Measurements from ENCODE around the gene CASK.

CASK gene

GRCh38 chrX:41604766-41605543, 318.4 kb downstream of the CASK start:
- no peak overlapping the region for H3K4me3 ChIP-seq (ENCODE audit: low read depth, low read length)
- H3K9me3 ChIP-seq (ENCODE audit: control insufficient read depth, insufficient read depth, low read depth, low read length): no peaks in the 10 kb centered on the region
- peaks cover 38% of the 10 kb centered on the region for H3K4me1 ChIP-seq (ENCODE audit: control insufficient read depth, insufficient read depth, low read length)
- H3K36me3 ChIP-seq (ENCODE audit: control insufficient read depth, insufficient read depth, low read length): peaks cover 4% of the 10 kb centered on the region
- H3K27ac ChIP-seq (ENCODE audit: low read depth, low read length): peak overlapping the region; percentile 68
- no peaks in the 10 kb centered on the region for H3K27me3 ChIP-seq (ENCODE audit: control insufficient read depth, insufficient read depth, low read length)
- H3K9ac ChIP-seq (ENCODE audit: low read length): no peak overlapping the region

GRCh38 chrX:41604177-41604576, 319.2 kb downstream of the CASK start:
- no peaks in the 10 kb centered on the region for H3K9me3 ChIP-seq (ENCODE audit: control insufficient read depth, insufficient read depth, low read depth, low read length)
- peaks cover 38% of the 10 kb centered on the region for H3K4me1 ChIP-seq (ENCODE audit: control insufficient read depth, insufficient read depth, low read length)
- H3K27ac ChIP-seq (ENCODE audit: low read depth, low read length): peak overlapping the region; percentile 68
- peak overlapping the region; percentile 1 for H3K9ac ChIP-seq (ENCODE audit: low read length)
- no peaks in the 10 kb centered on the region for H3K36me3 ChIP-seq (ENCODE audit: control insufficient read depth, insufficient read depth, low read length)
- no peaks in the 10 kb centered on the region for H3K27me3 ChIP-seq (ENCODE audit: control insufficient read depth, insufficient read depth, low read length)
- no peak overlapping the region for H3K4me3 ChIP-seq (ENCODE audit: low read depth, low read length)

GRCh38 chrX:41603596-41603995, 319.8 kb downstream of the CASK start:
- Histone ChIP-seq H3K36me3 (ENCODE audit: control insufficient read depth, insufficient read depth, low read length) (no peaks in the 10 kb centered on the region), H3K27me3 (ENCODE audit: control insufficient read depth, insufficient read depth, low read length) (no peaks in the 10 kb centered on the region), H3K4me3 (ENCODE audit: low read depth, low read length) (no peak overlapping the region), H3K9ac (ENCODE audit: low read length) (no peak overlapping the region), H3K27ac (ENCODE audit: low read depth, low read length) (no peak overlapping the region), H3K4me1 (ENCODE audit: control insufficient read depth, insufficient read depth, low read length) (peaks cover 38% of the 10 kb centered on the region), H3K9me3 (ENCODE audit: control insufficient read depth, insufficient read depth, low read depth, low read length) (no peaks in the 10 kb centered on the region)

GRCh38 chrX:41602816-41603345, 320.5 kb downstream of the CASK start:
- Histone ChIP-seq H3K9me3 (ENCODE audit: control insufficient read depth, insufficient read depth, low read depth, low read length) (no peaks in the 10 kb centered on the region), H3K27me3 (ENCODE audit: control insufficient read depth, insufficient read depth, low read length) (no peaks in the 10 kb centered on the region), H3K4me1 (ENCODE audit: control insufficient read depth, insufficient read depth, low read length) (peaks cover 38% of the 10 kb centered on the region), H3K27ac (ENCODE audit: low read depth, low read length) (peak overlapping the region; percentile 34; the same call in 1 of the 2 replicates), H3K36me3 (ENCODE audit: control insufficient read depth, insufficient read depth, low read length) (no peaks in the 10 kb centered on the region), H3K9ac (ENCODE audit: low read length) (peak overlapping the region; percentile 23), H3K4me3 (ENCODE audit: low read depth, low read length) (0 out of 2 replicates have a peak overlapping the region, but pooled peaks have one; percentile 12)

GRCh38 chrX:41600291-41600690, 323.1 kb downstream of the CASK start:
- Histone ChIP-seq H3K27ac (ENCODE audit: low read depth, low read length) (no peak overlapping the region), H3K4me3 (ENCODE audit: low read depth, low read length) (no peak overlapping the region), H3K4me1 (ENCODE audit: control insufficient read depth, insufficient read depth, low read length) (peaks cover 38% of the 10 kb centered on the region), H3K27me3 (ENCODE audit: control insufficient read depth, insufficient read depth, low read length) (no peaks in the 10 kb centered on the region), H3K36me3 (ENCODE audit: control insufficient read depth, insufficient read depth, low read length) (no peaks in the 10 kb centered on the region), H3K9ac (ENCODE audit: low read length) (no peak overlapping the region), H3K9me3 (ENCODE audit: control insufficient read depth, insufficient read depth, low read depth, low read length) (no peaks in the 10 kb centered on the region)

- Histone ChIP-seq H3K27ac (ENCODE audit: low read depth, low read length) (no peak overlapping the region), H3K9ac (ENCODE audit: low read length) (no peak overlapping the region), H3K4me1 (ENCODE audit: control insufficient read depth, insufficient read depth, low read length) (peaks cover 32% of the 10 kb centered on the region), H3K36me3 (ENCODE audit: control insufficient read depth, insufficient read depth, low read length) (no peaks in the 10 kb centered on the region), H3K4me3 (ENCODE audit: low read depth, low read length) (no peak overlapping the region), H3K9me3 (ENCODE audit: control insufficient read depth, insufficient read depth, low read depth, low read length) (no peaks in the 10 kb centered on the region), H3K27me3 (ENCODE audit: control insufficient read depth, insufficient read depth, low read length) (no peaks in the 10 kb centered on the region)
Observed at GRCh38 chrX:41599507-41599906, 323.8 kb downstream of the CASK start.

- H3K27me3 ChIP-seq (ENCODE audit: control insufficient read depth, insufficient read depth, low read length): no peaks in the 10 kb centered on the region
- H3K9ac ChIP-seq (ENCODE audit: low read length): no peak overlapping the region
- no peak overlapping the region for H3K27ac ChIP-seq (ENCODE audit: low read depth, low read length)
- no peaks in the 10 kb centered on the region for H3K9me3 ChIP-seq (ENCODE audit: control insufficient read depth, insufficient read depth, low read depth, low read length)
- H3K36me3 ChIP-seq (ENCODE audit: control insufficient read depth, insufficient read depth, low read length): no peaks in the 10 kb centered on the region
- no peak overlapping the region for H3K4me3 ChIP-seq (ENCODE audit: low read depth, low read length)
- peaks cover 7% of the 10 kb centered on the region; the same call in 1 of the 2 replicates for H3K4me1 ChIP-seq (ENCODE audit: control insufficient read depth, insufficient read depth, low read length)
Observed at GRCh38 chrX:41596596-41596995, 326.8 kb downstream of the CASK start.

- no peaks in the 10 kb centered on the region for H3K4me1 ChIP-seq (ENCODE audit: control insufficient read depth, insufficient read depth, low read length)
- no peaks in the 10 kb centered on the region for H3K9me3 ChIP-seq (ENCODE audit: control insufficient read depth, insufficient read depth, low read depth, low read length)
- no peak overlapping the region for H3K9ac ChIP-seq (ENCODE audit: low read length)
- no peak overlapping the region for H3K4me3 ChIP-seq (ENCODE audit: low read depth, low read length)
- H3K27me3 ChIP-seq (ENCODE audit: control insufficient read depth, insufficient read depth, low read length): no peaks in the 10 kb centered on the region
- H3K27ac ChIP-seq (ENCODE audit: low read depth, low read length): no peak overlapping the region
- H3K36me3 ChIP-seq (ENCODE audit: control insufficient read depth, insufficient read depth, low read length): no peaks in the 10 kb centered on the region
Observed at GRCh38 chrX:41594634-41595033, 328.7 kb downstream of the CASK start.

GRCh38 chrX:41591906-41592305, 331.4 kb downstream of the CASK start:
- no peaks in the 10 kb centered on the region for H3K36me3 ChIP-seq (ENCODE audit: control insufficient read depth, insufficient read depth, low read length)
- H3K9ac ChIP-seq (ENCODE audit: low read length): no peak overlapping the region
- H3K27ac ChIP-seq (ENCODE audit: low read depth, low read length): no peak overlapping the region
- H3K4me3 ChIP-seq (ENCODE audit: low read depth, low read length): no peak overlapping the region
- H3K4me1 ChIP-seq (ENCODE audit: control insufficient read depth, insufficient read depth, low read length): peaks cover 11% of the 10 kb centered on the region
- no peaks in the 10 kb centered on the region for H3K9me3 ChIP-seq (ENCODE audit: control insufficient read depth, insufficient read depth, low read depth, low read length)
- no peaks in the 10 kb centered on the region for H3K27me3 ChIP-seq (ENCODE audit: control insufficient read depth, insufficient read depth, low read length)

GRCh38 chrX:41590641-41591040, 332.7 kb downstream of the CASK start:
- Histone ChIP-seq H3K4me1 (ENCODE audit: control insufficient read depth, insufficient read depth, low read length) (peaks cover 11% of the 10 kb centered on the region), H3K27ac (ENCODE audit: low read depth, low read length) (no peak overlapping the region), H3K9ac (ENCODE audit: low read length) (no peak overlapping the region), H3K36me3 (ENCODE audit: control insufficient read depth, insufficient read depth, low read length) (peaks cover 4% of the 10 kb centered on the region), H3K27me3 (ENCODE audit: control insufficient read depth, insufficient read depth, low read length) (no peaks in the 10 kb centered on the region), H3K4me3 (ENCODE audit: low read depth, low read length) (no peak overlapping the region), H3K9me3 (ENCODE audit: control insufficient read depth, insufficient read depth, low read depth, low read length) (no peaks in the 10 kb centered on the region)

- H3K9ac ChIP-seq (ENCODE audit: low read length): no peak overlapping the region
- H3K27ac ChIP-seq (ENCODE audit: low read depth, low read length): no peak overlapping the region
- H3K4me1 ChIP-seq (ENCODE audit: control insufficient read depth, insufficient read depth, low read length): peaks cover 11% of the 10 kb centered on the region
- H3K36me3 ChIP-seq (ENCODE audit: control insufficient read depth, insufficient read depth, low read length): peaks cover 4% of the 10 kb centered on the region
- no peak overlapping the region for H3K4me3 ChIP-seq (ENCODE audit: low read depth, low read length)
- H3K27me3 ChIP-seq (ENCODE audit: control insufficient read depth, insufficient read depth, low read length): no peaks in the 10 kb centered on the region
- H3K9me3 ChIP-seq (ENCODE audit: control insufficient read depth, insufficient read depth, low read depth, low read length): no peaks in the 10 kb centered on the region
Observed at GRCh38 chrX:41589634-41590270, 333.6 kb downstream of the CASK start.

All from HUES6 (cell line).